Fibroblast of skin of right quadriceps (primary cell): ENCODE results near the gene CENPQ.

Experiments used
- DNase-seq: peaks from one replicate; pipeline ENCODE4 v3.0.0-alpha.2; 2013

Gene CENPQ

GRCh38 chr6:49506569-49507111 lies 43.5 kb downstream of the CENPQ start:
- no peak for DNase-seq

GRCh38 chr6:49509342-49509741 lies 46.2 kb downstream of the CENPQ start:
- DNase-seq, result no peak

- DNase-seq, result peak; percentile 61
Measured at GRCh38 chr6:49513153-49513989, 50.2 kb downstream of the CENPQ start.

- no peak for DNase-seq
Measured at GRCh38 chr6:49514571-49515484, 51.7 kb downstream of the CENPQ start.

GRCh38 chr6:49515485-49516146 lies 52.4 kb downstream of the CENPQ start:
- DNase-seq, result no peak

- no peak for DNase-seq
Measured at GRCh38 chr6:49516147-49516505, 53.0 kb downstream of the CENPQ start.

GRCh38 chr6:49517919-49518318 lies 54.7 kb downstream of the CENPQ start:
- DNase-seq, result no peak

- DNase-seq, result no peak
Measured at GRCh38 chr6:49519660-49520059, 56.5 kb downstream of the CENPQ start.

- no peak for DNase-seq
Measured at GRCh38 chr6:49522710-49523593, 59.8 kb downstream of the CENPQ start.

GRCh38 chr6:49523901-49524300 lies 60.7 kb downstream of the CENPQ start:
- no peak for DNase-seq

GRCh38 chr6:49524541-49524940 lies 61.4 kb downstream of the CENPQ start:
- DNase-seq, result no peak

- no peak for DNase-seq
Measured at GRCh38 chr6:49526598-49526997, 63.4 kb downstream of the CENPQ start.

GRCh38 chr6:49527320-49527719 lies 64.2 kb downstream of the CENPQ start:
- DNase-seq, result no peak

GRCh38 chr6:49528571-49528970 lies 65.4 kb downstream of the CENPQ start:
- no peak for DNase-seq

- DNase-seq, result no peak
Measured at GRCh38 chr6:49530141-49530776, 67.1 kb downstream of the CENPQ start.

GRCh38 chr6:49531774-49532569 lies 68.8 kb downstream of the CENPQ start:
- DNase-seq, result peak; percentile 63

GRCh38 chr6:49535795-49536194 lies 72.6 kb downstream of the CENPQ start:
- no peak for DNase-seq

GRCh38 chr6:49539102-49539501 lies 75.9 kb downstream of the CENPQ start:
- DNase-seq, result no peak

GRCh38 chr6:49540614-49541013 lies 77.4 kb downstream of the CENPQ start:
- no peak for DNase-seq

- DNase-seq, result peak; percentile 86
Measured at GRCh38 chr6:49541210-49541724, 78.1 kb downstream of the CENPQ start.
